Central memory CD8-positive, alpha-beta T cell (primary cell): ENCODE data around the gene PPP1R13B.
"Not testable (repeated sequence)": the region's sequence is repeated elsewhere in the genome, so short reads cannot be mapped to it uniquely, and the experiment has no call there.

Experiments
- ATAC-seq: fragments of 150-1000 bp; cut with Tn5 transposase; replicated peaks from 2 replicates; pipeline ENCODE4 v1.10.0; 2022; ENCODE audit warnings: mild to moderate bottlenecking, moderate FRiP score, moderate number of reproducible peaks; ENCODE audit not compliant: poor library complexity, severe bottlenecking; ENCODE audit errors: extremely low read depth
- DNase-seq, 2 donors: peaks; one replicate each; pipeline ENCODE4 v3.0.0; 2021; ENCODE audit warnings: low spot score in 2 of 2
- H3K27ac Mint-ChIP-seq: one replicate; pipeline ENCODE4 v1.8.0; 2022; ENCODE audit warnings: low read depth, mild to moderate bottlenecking, moderate library complexity, mixed read lengths
- H3K27me3 Mint-ChIP-seq: one replicate; pipeline ENCODE4 v1.8.0; 2022; ENCODE audit warnings: mixed read lengths
- H3K36me3 Mint-ChIP-seq: one replicate; pipeline ENCODE4 v1.8.0; 2022; ENCODE audit warnings: mild to moderate bottlenecking, moderate library complexity, mixed read lengths; ENCODE audit not compliant: insufficient read depth
- H3K4me1 Mint-ChIP-seq: one replicate; pipeline ENCODE4 v1.8.0; 2022; ENCODE audit warnings: mixed read lengths
- H3K4me3 Mint-ChIP-seq: one replicate; pipeline ENCODE4 v1.8.0; 2022; ENCODE audit warnings: mild to moderate bottlenecking, moderate library complexity, mixed read lengths
- H3K9me3 Mint-ChIP-seq: one replicate; pipeline ENCODE4 v1.8.0; 2022; ENCODE audit warnings: mixed read lengths

The PPP1R13B gene

DNA sequence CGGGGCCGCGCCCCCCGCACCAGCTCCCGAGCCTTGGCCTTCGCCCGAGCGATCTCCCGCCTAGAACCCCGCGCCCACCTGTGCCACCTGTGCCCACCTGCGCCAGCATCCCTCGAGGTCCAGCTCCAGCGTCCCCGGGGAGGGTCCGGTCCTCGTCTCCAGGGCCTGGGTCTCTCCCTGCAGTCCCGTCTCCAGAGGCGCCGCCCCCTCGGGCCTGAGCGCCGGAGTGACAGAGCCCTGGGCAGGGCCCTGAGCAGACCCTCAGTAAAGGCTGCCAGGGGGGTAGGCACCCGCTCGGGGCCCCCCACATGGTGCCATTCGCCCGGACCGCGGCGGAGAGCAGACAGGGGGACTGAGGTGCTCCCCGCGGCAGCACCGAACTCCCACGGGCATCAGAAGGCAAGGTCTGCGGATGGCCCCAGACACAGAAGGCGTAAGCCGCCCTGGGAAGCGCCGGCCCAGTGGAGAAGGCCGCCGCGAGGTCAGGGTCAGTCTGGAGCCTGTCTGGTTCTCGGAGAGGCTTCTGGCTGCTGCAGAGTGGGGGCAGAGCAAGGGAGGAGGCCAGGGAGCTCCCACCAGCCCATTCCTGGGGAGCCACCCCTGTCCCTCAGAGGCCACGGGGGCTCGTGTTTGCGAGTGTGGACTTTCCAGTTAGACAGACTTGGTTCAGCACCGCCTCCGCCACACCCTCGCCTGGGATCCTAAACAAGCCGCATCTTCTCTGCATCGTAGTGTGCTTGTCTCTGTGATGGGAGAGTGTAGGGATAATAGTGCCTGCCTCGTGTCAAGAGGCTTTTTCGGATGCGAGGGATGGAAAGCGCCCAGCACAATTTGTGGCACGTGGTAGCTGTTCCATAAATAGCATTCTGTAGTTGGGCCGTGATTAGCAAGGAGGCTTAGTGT lies 1.1 kb upstream of the PPP1R13B start:
- H3K27ac Mint-ChIP-seq, result no peak overlapping the region
- DNase-seq (no peak), ATAC-seq (no peak)
- H3K4me3 Mint-ChIP-seq, result peak overlapping the region; percentile 71
- H3K36me3 Mint-ChIP-seq, result peaks cover 7% of the 10 kb centered on the region
- no peaks in the 10 kb centered on the region for H3K27me3 Mint-ChIP-seq
- no peaks in the 10 kb centered on the region for H3K9me3 Mint-ChIP-seq
- peaks cover 9% of the 10 kb centered on the region for H3K4me1 Mint-ChIP-seq

GRCh38 chr14:103846543-103847450 lies 578 bp downstream of the PPP1R13B start:
- peaks cover 9% of the 10 kb centered on the region for H3K4me1 Mint-ChIP-seq
- no peaks in the 10 kb centered on the region for H3K9me3 Mint-ChIP-seq
- DNase-seq (no peak), ATAC-seq (peak; percentile 25)
- H3K27ac Mint-ChIP-seq, result peak overlapping the region; percentile 35
- no peaks in the 10 kb centered on the region for H3K27me3 Mint-ChIP-seq
- H3K36me3 Mint-ChIP-seq, result peaks cover 7% of the 10 kb centered on the region
- H3K4me3 Mint-ChIP-seq, result peak overlapping the region; percentile 83

- peak overlapping the region; percentile 35 for H3K27ac Mint-ChIP-seq
- no peak for DNase-seq
- H3K4me1 Mint-ChIP-seq, result peaks cover 9% of the 10 kb centered on the region
- H3K27me3 Mint-ChIP-seq, result no peaks in the 10 kb centered on the region
- H3K36me3 Mint-ChIP-seq, result peaks cover 7% of the 10 kb centered on the region
- peak overlapping the region; percentile 83 for H3K4me3 Mint-ChIP-seq
- ATAC-seq, result no peak
- H3K9me3 Mint-ChIP-seq, result no peaks in the 10 kb centered on the region
These were observed 1.3 kb downstream of the PPP1R13B start for GRCh38 chr14:103846097-103846496.

DNA sequence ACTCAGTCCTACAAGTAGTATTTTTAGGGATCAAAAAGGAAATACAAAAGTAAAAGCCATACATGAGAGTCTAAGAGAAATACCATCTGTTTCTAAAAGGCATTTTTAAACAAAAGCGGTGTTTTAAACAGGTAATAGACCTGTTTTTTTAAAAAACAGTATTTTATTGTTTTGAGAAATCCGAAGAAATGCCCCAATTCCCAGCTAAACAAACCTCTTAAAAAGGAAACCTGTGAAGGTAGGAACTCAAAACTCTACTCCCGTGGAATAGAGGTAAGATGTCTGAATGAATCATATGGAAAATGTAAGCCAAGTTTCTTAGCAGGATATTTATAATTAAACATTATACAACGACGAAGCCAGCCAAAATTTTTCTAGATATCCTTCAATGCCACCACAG lies 2.0 kb downstream of the PPP1R13B start:
- Mint-ChIP-seq H3K27ac (no peak overlapping the region), H3K4me3 (no peak overlapping the region), H3K9me3 (no peaks in the 10 kb centered on the region), H3K36me3 (peaks cover 7% of the 10 kb centered on the region), H3K27me3 (no peaks in the 10 kb centered on the region), H3K4me1 (peaks cover 9% of the 10 kb centered on the region)
- DNase-seq, result no peak
- ATAC-seq, result no peak

DNA sequence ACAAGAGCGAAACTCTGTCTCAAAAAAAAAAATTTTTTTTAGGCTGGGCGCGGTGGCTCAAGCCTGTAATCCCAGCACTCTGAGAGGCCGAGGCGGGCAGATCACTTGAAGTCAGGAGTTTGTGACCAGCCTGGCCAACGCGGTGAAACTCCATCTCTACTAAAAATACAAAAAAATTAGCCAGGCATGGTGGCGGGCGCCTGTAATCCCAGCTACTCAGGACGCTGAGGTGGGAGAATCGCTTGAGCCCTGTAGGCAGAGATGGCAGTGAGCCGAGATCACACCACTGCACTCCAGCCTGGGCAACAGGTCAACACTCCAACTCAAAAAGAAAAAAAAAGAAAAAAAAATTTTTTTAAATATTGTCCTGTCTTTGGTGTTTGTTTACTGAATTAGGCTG lies 6.1 kb downstream of the PPP1R13B start:
- not testable (repeated sequence) for H3K27ac Mint-ChIP-seq, H3K36me3 Mint-ChIP-seq, H3K9me3 Mint-ChIP-seq, H3K27me3 Mint-ChIP-seq, ATAC-seq, DNase-seq, H3K4me3 Mint-ChIP-seq
- peaks cover 23% of the 10 kb centered on the region for H3K4me1 Mint-ChIP-seq

DNA sequence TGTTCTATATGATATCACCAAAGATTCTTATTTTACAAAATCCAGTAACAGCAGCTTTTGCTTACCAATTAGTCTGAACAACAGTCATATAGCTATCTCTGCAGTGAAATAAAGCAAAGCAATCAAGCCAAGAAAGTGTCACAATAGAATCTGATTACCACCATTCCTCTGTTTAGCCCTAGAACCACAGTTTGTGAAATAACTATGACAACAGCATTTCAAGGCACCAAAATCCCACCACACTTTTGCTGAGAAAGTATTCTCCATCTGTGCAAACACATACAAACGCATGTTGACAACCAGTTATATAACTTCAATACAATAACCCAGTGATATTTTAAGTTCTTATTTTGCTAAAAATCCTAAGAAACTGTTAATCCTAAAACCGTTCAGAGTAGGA lies 7.4 kb downstream of the PPP1R13B start:
- peak overlapping the region; percentile 1 for H3K27ac Mint-ChIP-seq
- peaks cover 18% of the 10 kb centered on the region for H3K4me1 Mint-ChIP-seq
- DNase-seq, result no peak
- no peak for ATAC-seq
- H3K4me3 Mint-ChIP-seq, result no peak overlapping the region
- no peaks in the 10 kb centered on the region for H3K9me3 Mint-ChIP-seq
- no peaks in the 10 kb centered on the region for H3K27me3 Mint-ChIP-seq
- peaks cover 6% of the 10 kb centered on the region for H3K36me3 Mint-ChIP-seq

DNA sequence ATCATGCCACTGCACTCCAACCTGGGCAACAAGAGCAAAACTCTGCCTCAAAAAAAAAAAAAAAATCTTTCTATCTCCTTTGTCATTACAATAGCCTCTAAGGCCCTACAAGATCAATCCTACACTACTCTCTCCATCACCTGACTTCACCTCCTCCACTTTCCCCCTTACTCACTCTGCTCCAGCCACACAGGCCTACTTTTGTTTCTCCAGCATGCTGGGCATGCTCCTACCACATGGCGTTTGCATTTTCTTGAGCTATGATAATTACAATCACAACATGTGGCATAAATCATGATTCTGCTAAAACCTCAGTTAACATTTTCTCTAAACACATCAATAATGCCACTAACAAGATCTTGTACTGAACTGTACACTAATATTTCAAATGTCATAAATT lies 7.8 kb downstream of the PPP1R13B start:
- Mint-ChIP-seq H3K4me1 (peaks cover 18% of the 10 kb centered on the region), H3K9me3 (no peaks in the 10 kb centered on the region), H3K36me3 (peaks cover 6% of the 10 kb centered on the region), H3K27ac (peak overlapping the region; percentile 1), H3K4me3 (no peak overlapping the region), H3K27me3 (no peaks in the 10 kb centered on the region)
- no peak for ATAC-seq
- no peak for DNase-seq

GRCh38 chr14:103838117-103838516 lies 9.3 kb downstream of the PPP1R13B start:
- Mint-ChIP-seq H3K9me3 (no peaks in the 10 kb centered on the region), H3K27me3 (no peaks in the 10 kb centered on the region), H3K36me3 (peaks cover 6% of the 10 kb centered on the region), H3K4me3 (no peak overlapping the region), H3K4me1 (peaks cover 26% of the 10 kb centered on the region), H3K27ac (no peak overlapping the region)
- DNase-seq, result no peak
- ATAC-seq, result no peak

GRCh38 chr14:103836976-103837725 lies 10.2 kb downstream of the PPP1R13B start:
- Mint-ChIP-seq H3K27ac (no peak overlapping the region), H3K9me3 (no peaks in the 10 kb centered on the region), H3K4me3 (no peak overlapping the region), H3K4me1 (peaks cover 28% of the 10 kb centered on the region), H3K27me3 (no peaks in the 10 kb centered on the region), H3K36me3 (peaks cover 6% of the 10 kb centered on the region)
- ATAC-seq, result no peak
- no peak for DNase-seq

- Mint-ChIP-seq H3K27me3 (no peaks in the 10 kb centered on the region), H3K4me3 (no peak overlapping the region), H3K27ac (no peak overlapping the region), H3K4me1 (peaks cover 29% of the 10 kb centered on the region), H3K9me3 (no peaks in the 10 kb centered on the region), H3K36me3 (peaks cover 6% of the 10 kb centered on the region)
- DNase-seq, result no peak
- no peak for ATAC-seq
These were observed 12.4 kb downstream of the PPP1R13B start for GRCh38 chr14:103834956-103835355.

- Mint-ChIP-seq H3K27ac (no peak overlapping the region), H3K27me3 (no peaks in the 10 kb centered on the region), H3K4me3 (no peak overlapping the region), H3K36me3 (peaks cover 6% of the 10 kb centered on the region), H3K4me1 (peaks cover 28% of the 10 kb centered on the region), H3K9me3 (no peaks in the 10 kb centered on the region)
- ATAC-seq (no peak), DNase-seq (no peak)
These were observed 13.7 kb downstream of the PPP1R13B start for GRCh38 chr14:103833711-103834110.

DNA sequence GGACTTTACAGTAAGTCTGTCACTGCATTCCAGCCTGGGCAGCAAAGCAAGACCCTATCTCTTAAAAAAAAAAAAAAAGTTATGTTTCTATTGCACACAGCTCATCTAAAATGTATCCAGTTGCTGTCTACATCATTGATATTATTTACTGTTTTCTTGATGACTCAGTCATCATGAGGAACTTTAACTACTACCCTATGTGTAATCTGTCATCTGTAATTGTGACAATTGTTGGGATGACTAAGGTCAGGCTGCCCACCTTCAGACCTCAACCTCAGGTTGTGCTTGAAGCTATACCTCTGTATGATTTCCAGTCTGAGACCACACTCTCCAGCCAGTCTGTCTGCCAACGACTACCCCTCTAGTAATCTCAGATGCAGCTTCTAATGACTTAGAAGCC lies 15.3 kb downstream of the PPP1R13B start:
- H3K9me3 Mint-ChIP-seq, result no peaks in the 10 kb centered on the region
- no peak overlapping the region for H3K27ac Mint-ChIP-seq
- DNase-seq (no peak), ATAC-seq (no peak)
- peaks cover 15% of the 10 kb centered on the region for H3K4me1 Mint-ChIP-seq
- H3K4me3 Mint-ChIP-seq, result no peak overlapping the region
- H3K27me3 Mint-ChIP-seq, result no peaks in the 10 kb centered on the region
- peaks cover 2% of the 10 kb centered on the region for H3K36me3 Mint-ChIP-seq
